ENCODE measurements around the gene LY86. TPM values are rescaled to one million over a fixed set of nuclear protein-coding genes. Genes with fewer than 3 reads are reported as not detected.
A peak's percentile ranks its signal among the peaks of the same experiment; 100 is the strongest.

The LY86 gene
- total and polyA plus RNA-seq, 2 of the 13 experiments (the other 11 are each of a cell fraction or from before 2014, with no cell fraction given) = not detected

GRCh38 chr6:6556738-6557503 is 31.6 kb upstream of the LY86 start:
- BruUV-seq (replicated peaks) = no TSS peak
- H3K9ac ChIP-seq (ENCODE audit: insufficient read depth, low read depth, low read length) = no peak overlapping the region
- no peak overlapping the region for H3K4me2 ChIP-seq (ENCODE audit: low read depth, low read length)
- DNase-seq (ENCODE audit: low spot score) = peak; percentile 53
- H3K9me3 ChIP-seq (ENCODE audit: low read length) = no peaks in the 10 kb centered on the region
- H3K79me2 ChIP-seq (ENCODE audit: insufficient read depth, low read length) = no peaks in the 10 kb centered on the region
- no peak overlapping the region for H3K27ac ChIP-seq (ENCODE audit: extremely low read length, insufficient read depth, low read length)
- H3K4me3 ChIP-seq (replicated peaks in 1 of 3; ENCODE audit: insufficient read depth in 1 of 3, low read depth in 2 of 3, low read length in 3 of 3) = no peak overlapping the region
- H3K4me1 ChIP-seq (ENCODE audit: insufficient read depth, low read length) = no peaks in the 10 kb centered on the region
- WGBS (ENCODE audit: low lambda C conversion rate) = 38% methylated on average over 10 of the region's 10 CpGs
- no peak overlapping the region for H2AFZ ChIP-seq (ENCODE audit: low read length)
- in situ Hi-C loops (cut with HindIII; ENCODE audit: extremely low pct_ligation_motif_present, low pct_unique_long_range_greater_than_20kb) = no loop called here
- intact Hi-C loops (cut with micrococcal nuclease; ENCODE audit: unreplicated experiment) = no loop called here
- H3K27me3 ChIP-seq (ENCODE audit: control insufficient read depth in 1 of 2, insufficient read depth in 2 of 2, low read length in 2 of 2) = no peaks in the 10 kb centered on the region; a peak in 1 of 5 replicates
- no peaks in the 10 kb centered on the region for H3K36me3 ChIP-seq (replicated peaks in 1 of 2; ENCODE audit: control insufficient read depth in 1 of 2, insufficient read depth in 2 of 2, low read length in 2 of 2)
- TF ChIP-seq ATF4 (CRISPR knock-in tag; IDR thresholded peaks at IDR 0.05) (peak in 1 of 2 experiments; percentile 43; a peak in 2 of 4 replicates), TEF (CRISPR knock-in tag; IDR thresholded peaks at IDR 0.05) (no peak), CEBPB (IDR thresholded peaks at IDR 0.05; ENCODE audit: borderline replicate concordance, low read depth, low read length) (peak; percentile 68; the same call in 1 of the 2 replicates), RFX5 (IDR thresholded peaks at IDR 0.05; ENCODE audit: low read depth, low read length) (no peak), STAG1 (CRISPR knock-in tag; IDR thresholded peaks at IDR 0.05) (peak; percentile 55), TCF12 (IDR thresholded peaks at IDR 0.05) (no peak), TCF12 (CRISPR knock-in tag; IDR thresholded peaks at IDR 0.05) (no peak), MEIS2 (CRISPR knock-in tag; IDR thresholded peaks at IDR 0.05) (no peak), IRX3 (CRISPR knock-in tag; IDR thresholded peaks at IDR 0.05; ENCODE audit: borderline replicate concordance, low read depth) (no peak), CTCF (CRISPR knock-in tag; IDR thresholded peaks at IDR 0.05) (peak; percentile 72), SETDB1 (CRISPR knock-in tag; IDR thresholded peaks at IDR 0.05; ENCODE audit: borderline replicate concordance) (no peak), HMGXB4 (CRISPR knock-in tag; IDR thresholded peaks at IDR 0.05; ENCODE audit: borderline replicate concordance in 1 of 2, low read depth in 1 of 2) (peak in 1 of 2 experiments; percentile 31; a peak in 1 of 4 replicates), ZNF652 (CRISPR knock-in tag; IDR thresholded peaks at IDR 0.05; ENCODE audit: borderline replicate concordance, low read depth) (no peak), SMC3 (IDR thresholded peaks at IDR 0.05; ENCODE audit: low read length) (peak; percentile 19; the same call in 1 of the 2 replicates), ZNF501 (CRISPR knock-in tag; IDR thresholded peaks at IDR 0.05) (0 out of 2 replicates have a peak, but pooled peaks have one; percentile 16), NONO (IDR thresholded peaks at IDR 0.05) (no peak), NONO (CRISPR knock-in tag; conservative IDR thresholded peaks at IDR 0.05) (no peak), GABPB1 (CRISPR knock-in tag; IDR thresholded peaks at IDR 0.05) (no peak), ZNF121 (CRISPR knock-in tag; IDR thresholded peaks at IDR 0.05) (no peak), XRCC5 (optimal IDR thresholded peaks at IDR 0.05; ENCODE audit: low read length) (peak; percentile 33)
- H4K20me1 ChIP-seq (ENCODE audit: insufficient read depth, low read length) = no peaks in the 10 kb centered on the region
- FAIRE-seq = peak; percentile 21
- ChIA-PET POLR2A (no interaction called here), CTCF (ENCODE audit: low intra/inter-chr PET ratio, low total read pairs) (interaction anchor here (1.2 kb wide), 1 partner anchor 1058 kb away, joined by 4 read pairs; no protein-coding TSS in a partner anchor)
- peak; percentile 96 for ATAC-seq
